ENCODE measurements around the gene LUZP2.

Gene LUZP2

DNA sequence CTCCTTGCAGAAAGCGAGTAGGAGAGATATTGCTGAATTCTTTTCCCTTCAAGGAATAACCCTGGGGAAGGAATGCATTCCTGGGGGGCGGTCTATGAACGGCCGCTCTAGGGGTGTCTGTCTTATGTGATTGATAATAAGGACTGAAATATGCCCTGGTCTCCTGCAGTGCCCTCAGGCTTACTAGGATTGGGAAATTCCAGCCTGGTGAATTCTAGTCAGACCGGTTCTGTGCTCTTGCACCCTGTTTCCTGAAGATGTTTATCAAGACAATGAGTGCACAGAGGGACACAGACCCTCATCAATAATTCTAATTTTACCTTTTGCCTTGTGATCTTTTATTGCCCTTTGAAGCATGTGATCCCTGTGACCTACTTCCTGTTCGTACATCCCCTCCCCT, 140.7 kb downstream of the LUZP2 start:
- no peak overlapping the region for H3K4me3 ChIP-seq (ENCODE audit: low read depth, low read length)
- ChIA-PET CTCF (no interaction called here), POLR2A (no interaction called here)
- no peak for TF ChIP-seq CTCF (IDR thresholded peaks at IDR 0.05; ENCODE audit: insufficient read depth, low read length, missing control alignments)
- no peak for DNase-seq (ENCODE audit: low read depth, low spot score)

DNA sequence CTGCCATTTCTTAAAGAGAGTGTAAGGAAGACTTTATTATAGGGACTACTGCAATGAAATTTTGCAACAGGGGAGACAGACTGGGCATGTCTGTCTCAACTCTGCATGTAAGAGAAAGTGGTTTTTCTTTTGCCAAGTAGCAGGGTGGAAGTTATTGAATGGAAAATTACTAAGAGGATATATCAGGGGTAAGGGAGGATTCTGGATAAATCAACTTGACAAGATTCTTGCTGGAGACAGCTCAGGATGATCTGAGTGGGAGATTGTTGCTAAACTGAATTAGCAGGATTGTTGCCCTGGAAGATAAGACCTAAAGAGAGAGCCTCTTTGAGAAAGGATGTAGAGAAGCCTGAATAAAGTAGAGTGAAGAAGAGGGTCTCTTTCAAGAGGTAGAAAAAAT, 145.8 kb downstream of the LUZP2 start:
- no peak overlapping the region for H3K4me3 ChIP-seq (ENCODE audit: low read depth, low read length)
- POLR2A ChIA-PET: no interaction called here
- no peak for TF ChIP-seq CTCF (IDR thresholded peaks at IDR 0.05; ENCODE audit: insufficient read depth, low read length, missing control alignments)
- DNase-seq (ENCODE audit: low read depth, low spot score): no peak
- CTCF ChIA-PET: no interaction called here

- no peak for DNase-seq (ENCODE audit: low read depth, low spot score)
- H3K4me3 ChIP-seq (ENCODE audit: low read depth, low read length): no peak overlapping the region
- POLR2A ChIA-PET: no interaction called here
- no peak for TF ChIP-seq CTCF (IDR thresholded peaks at IDR 0.05; ENCODE audit: insufficient read depth, low read length, missing control alignments)
- CTCF ChIA-PET: no interaction called here
Observed at GRCh38 chr11:24645563-24645962, 148.7 kb downstream of the LUZP2 start.

- ChIA-PET POLR2A (no interaction called here), CTCF (no interaction called here)
- no peak for DNase-seq (ENCODE audit: low read depth, low spot score)
- no peak for TF ChIP-seq CTCF (IDR thresholded peaks at IDR 0.05; ENCODE audit: insufficient read depth, low read length, missing control alignments)
- H3K4me3 ChIP-seq (ENCODE audit: low read depth, low read length): no peak overlapping the region
Observed at GRCh38 chr11:24651873-24652272, 155.0 kb downstream of the LUZP2 start.

DNA sequence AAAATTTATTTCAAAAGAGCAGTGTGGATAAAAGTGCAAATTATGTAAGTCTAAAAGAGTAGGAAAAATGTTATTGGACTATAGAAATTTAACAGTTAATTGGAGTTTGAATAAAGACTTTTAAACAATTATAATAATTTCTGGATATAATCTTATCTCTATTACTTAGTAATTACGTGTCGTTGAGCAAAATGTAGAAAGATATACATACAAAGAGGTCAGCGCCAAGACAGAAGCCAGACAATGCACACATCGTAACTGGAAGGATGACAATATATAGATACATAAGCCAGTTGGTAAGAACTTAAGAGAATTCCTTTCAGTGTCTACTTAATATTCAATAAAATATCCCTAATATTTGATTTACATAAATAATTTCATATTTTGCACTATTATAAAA, 157.0 kb downstream of the LUZP2 start:
- CTCF ChIA-PET: no interaction called here
- DNase-seq (ENCODE audit: low read depth, low spot score): no peak

DNA sequence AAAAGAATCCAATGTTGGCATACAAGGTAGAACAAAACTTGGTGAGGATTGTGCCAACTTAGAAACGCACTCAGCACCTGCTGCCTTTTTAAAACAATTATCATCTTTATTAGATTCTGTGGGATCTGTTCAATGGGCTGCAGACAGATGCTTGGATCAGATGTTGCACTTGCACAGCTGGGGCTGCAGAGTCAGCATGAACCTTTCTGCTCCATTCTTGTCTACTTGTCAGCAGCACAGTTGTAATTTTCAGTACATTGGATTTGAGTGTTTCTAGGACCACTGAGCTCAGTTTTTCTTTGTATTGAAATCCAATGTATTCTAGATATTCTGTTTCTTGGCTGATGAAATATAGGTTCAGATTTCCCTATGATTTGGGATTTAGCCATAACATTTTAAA, 164.5 kb downstream of the LUZP2 start:
- ChIA-PET CTCF (no interaction called here), POLR2A (interaction anchor here (0.6 kb wide), 1 partner anchor 338 kb away, joined by 3 read pairs; no protein-coding TSS in a partner anchor)
- no peak for DNase-seq (ENCODE audit: low read depth, low spot score)

More for the DNA sequence above, 157.0 kb downstream of the LUZP2 start:
- no peak overlapping the region for H3K4me3 ChIP-seq (ENCODE audit: low read depth, low read length)
- TF ChIP-seq CTCF (IDR thresholded peaks at IDR 0.05; ENCODE audit: insufficient read depth, low read length, missing control alignments): no peak
- POLR2A ChIA-PET: no interaction called here

More for the DNA sequence above, 164.5 kb downstream of the LUZP2 start:
- TF ChIP-seq CTCF (IDR thresholded peaks at IDR 0.05; ENCODE audit: insufficient read depth, low read length, missing control alignments): no peak
- no peak overlapping the region for H3K4me3 ChIP-seq (ENCODE audit: low read depth, low read length)

All from AG04449 (cell line).